ENCODE data around the gene GJB6.

DNA sequence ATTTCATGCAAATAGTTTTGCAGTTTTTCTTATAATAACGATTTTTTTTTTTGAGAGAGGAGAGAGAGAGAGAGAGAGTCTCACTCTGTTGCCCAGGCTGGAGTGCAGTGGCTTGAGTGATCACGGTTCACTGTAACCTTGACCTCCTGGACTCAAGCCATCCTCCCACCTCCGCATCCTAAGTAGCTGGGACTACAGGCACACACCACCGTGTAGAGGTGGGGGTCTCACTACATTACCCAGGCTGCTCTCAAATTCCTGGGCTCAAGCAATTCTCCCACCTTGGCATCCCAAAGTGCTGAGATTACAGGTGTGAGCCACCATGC is 26.8 kb upstream of the GJB6 start:
- TF ChIP-seq CREB1 (CRISPR knock-in tag; IDR thresholded peaks at IDR 0.05; ENCODE audit: low read depth) = no peak
- TF ChIP-seq, protein P1, sequence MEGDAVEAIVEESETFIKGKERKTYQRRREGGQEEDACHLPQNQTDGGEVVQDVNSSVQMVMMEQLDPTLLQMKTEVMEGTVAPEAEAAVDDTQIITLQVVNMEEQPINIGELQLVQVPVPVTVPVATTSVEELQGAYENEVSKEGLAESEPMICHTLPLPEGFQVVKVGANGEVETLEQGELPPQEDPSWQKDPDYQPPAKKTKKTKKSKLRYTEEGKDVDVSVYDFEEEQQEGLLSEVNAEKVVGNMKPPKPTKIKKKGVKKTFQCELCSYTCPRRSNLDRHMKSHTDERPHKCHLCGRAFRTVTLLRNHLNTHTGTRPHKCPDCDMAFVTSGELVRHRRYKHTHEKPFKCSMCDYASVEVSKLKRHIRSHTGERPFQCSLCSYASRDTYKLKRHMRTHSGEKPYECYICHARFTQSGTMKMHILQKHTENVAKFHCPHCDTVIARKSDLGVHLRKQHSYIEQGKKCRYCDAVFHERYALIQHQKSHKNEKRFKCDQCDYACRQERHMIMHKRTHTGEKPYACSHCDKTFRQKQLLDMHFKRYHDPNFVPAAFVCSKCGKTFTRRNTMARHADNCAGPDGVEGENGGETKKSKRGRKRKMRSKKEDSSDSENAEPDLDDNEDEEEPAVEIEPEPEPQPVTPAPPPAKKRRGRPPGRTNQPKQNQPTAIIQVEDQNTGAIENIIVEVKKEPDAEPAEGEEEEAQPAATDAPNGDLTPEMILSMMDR (conservative IDR thresholded peaks at IDR 0.05; ENCODE audit: low read depth in 2 of 2) = no peak
- TF ChIP-seq EZH2 (IDR thresholded peaks at IDR 0.05; ENCODE audit: low read depth, unreplicated experiment) = no peak
- no peak for TF ChIP-seq EZH2phosphoT487 (IDR thresholded peaks at IDR 0.05; ENCODE audit: unreplicated experiment)
- TF ChIP-seq JUNB (IDR thresholded peaks at IDR 0.05; ENCODE audit: unreplicated experiment) = no peak
- TF ChIP-seq, protein P2, sequence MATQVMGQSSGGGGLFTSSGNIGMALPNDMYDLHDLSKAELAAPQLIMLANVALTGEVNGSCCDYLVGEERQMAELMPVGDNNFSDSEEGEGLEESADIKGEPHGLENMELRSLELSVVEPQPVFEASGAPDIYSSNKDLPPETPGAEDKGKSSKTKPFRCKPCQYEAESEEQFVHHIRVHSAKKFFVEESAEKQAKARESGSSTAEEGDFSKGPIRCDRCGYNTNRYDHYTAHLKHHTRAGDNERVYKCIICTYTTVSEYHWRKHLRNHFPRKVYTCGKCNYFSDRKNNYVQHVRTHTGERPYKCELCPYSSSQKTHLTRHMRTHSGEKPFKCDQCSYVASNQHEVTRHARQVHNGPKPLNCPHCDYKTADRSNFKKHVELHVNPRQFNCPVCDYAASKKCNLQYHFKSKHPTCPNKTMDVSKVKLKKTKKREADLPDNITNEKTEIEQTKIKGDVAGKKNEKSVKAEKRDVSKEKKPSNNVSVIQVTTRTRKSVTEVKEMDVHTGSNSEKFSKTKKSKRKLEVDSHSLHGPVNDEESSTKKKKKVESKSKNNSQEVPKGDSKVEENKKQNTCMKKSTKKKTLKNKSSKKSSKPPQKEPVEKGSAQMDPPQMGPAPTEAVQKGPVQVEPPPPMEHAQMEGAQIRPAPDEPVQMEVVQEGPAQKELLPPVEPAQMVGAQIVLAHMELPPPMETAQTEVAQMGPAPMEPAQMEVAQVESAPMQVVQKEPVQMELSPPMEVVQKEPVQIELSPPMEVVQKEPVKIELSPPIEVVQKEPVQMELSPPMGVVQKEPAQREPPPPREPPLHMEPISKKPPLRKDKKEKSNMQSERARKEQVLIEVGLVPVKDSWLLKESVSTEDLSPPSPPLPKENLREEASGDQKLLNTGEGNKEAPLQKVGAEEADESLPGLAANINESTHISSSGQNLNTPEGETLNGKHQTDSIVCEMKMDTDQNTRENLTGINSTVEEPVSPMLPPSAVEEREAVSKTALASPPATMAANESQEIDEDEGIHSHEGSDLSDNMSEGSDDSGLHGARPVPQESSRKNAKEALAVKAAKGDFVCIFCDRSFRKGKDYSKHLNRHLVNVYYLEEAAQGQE (IDR thresholded peaks at IDR 0.05; ENCODE audit: unreplicated experiment) = no peak
